RWPE1 (cell line): ENCODE results near the gene EML4.
"Not testable (repeated sequence)": the region's sequence is repeated elsewhere in the genome, so short reads cannot be mapped to it uniquely, and the experiment has no call there.

ENCODE experiments used
- CTCF ChIA-PET: fragments of 350-600 bp; sonication (Branson Sonifier 250); formaldehyde crosslinking; extraction: SDS; loops from one replicate; lab custom pipeline; 2021; lab: Yijun Ruan, JAX
- POLR2A ChIA-PET: fragments of 400-600 bp; formaldehyde crosslinking; extraction: SDS; loops from one replicate; lab custom pipeline; 2020; ENCODE audit warnings: antibody characterized with exemption; ENCODE audit not compliant: low non-redundant PET; lab: Yijun Ruan, JAX
- DNase-seq: peaks from one replicate; pipeline ENCODE4 v3.0.0; 2012; ENCODE audit warnings: low spot score
- H3K27ac ChIP-seq: fragments of 450-650 bp; 2 replicates; pipeline ENCODE4 v1.5.1; 2017
- CTCF ChIP-seq: fragments of 450-650 bp; conservative IDR thresholded peaks from 2 replicates; pipeline ENCODE4 v1.5.1; 2017; ENCODE audit warnings: low read depth, mild to moderate bottlenecking

Gene EML4

GRCh38 chr2:42334220-42334619 lies 165.1 kb downstream of the EML4 start:
- TF ChIP-seq CTCF, result no peak
- ChIA-PET POLR2A (no interaction called here), CTCF (no interaction called here)
- H3K27ac ChIP-seq, result no peak overlapping the region
- DNase-seq, result no peak

- POLR2A ChIA-PET, CTCF ChIA-PET, H3K27ac ChIP-seq, DNase-seq: not testable (repeated sequence)
Measured at GRCh38 chr2:42334865-42335264, 165.7 kb downstream of the EML4 start.

GRCh38 chr2:42335514-42336104 lies 166.5 kb downstream of the EML4 start:
- TF ChIP-seq CTCF, result no peak
- DNase-seq, result no peak
- CTCF ChIA-PET, result no interaction called here
- POLR2A ChIA-PET, result no interaction called here
- H3K27ac ChIP-seq, result no peak overlapping the region

- no peak overlapping the region for H3K27ac ChIP-seq
- TF ChIP-seq CTCF, result no peak
- no peak for DNase-seq
- ChIA-PET CTCF (interaction anchor here (0.6 kb wide), 1 partner anchor 9 kb away, joined by 3 read pairs; no protein-coding TSS in a partner anchor), POLR2A (no interaction called here)
Measured at GRCh38 chr2:42336361-42336965, 167.3 kb downstream of the EML4 start.

- H3K27ac ChIP-seq, result no peak overlapping the region
- POLR2A ChIA-PET, result no interaction called here
- CTCF ChIA-PET, result no interaction called here
- DNase-seq, result no peak
- no peak for TF ChIP-seq CTCF
Measured at GRCh38 chr2:42337356-42337820, 168.2 kb downstream of the EML4 start.

- CTCF ChIA-PET, result interaction anchor here (1.0 kb wide), 1 partner anchor 10 kb away, joined by 3 read pairs; no protein-coding TSS in a partner anchor
- no peak for TF ChIP-seq CTCF
- no peak for DNase-seq
- no peak overlapping the region for H3K27ac ChIP-seq
- POLR2A ChIA-PET, result no interaction called here
Measured at GRCh38 chr2:42337846-42338566, 168.9 kb downstream of the EML4 start.
